GM12892 (cell line): Measurements from ENCODE around the gene GCC2.

ENCODE experiments used
- POLR2A ChIP-seq: IDR thresholded peaks from 2 replicates; pipeline ENCODE4 v1.6.1; 2011; ENCODE audit warnings: low read depth, low read length, control low read depth
- POLR2AphosphoS5 ChIP-seq: IDR thresholded peaks from 2 replicates; pipeline ENCODE4 v1.6.1; 2011; ENCODE audit warnings: low read depth, low read length, control low read depth

DNA sequence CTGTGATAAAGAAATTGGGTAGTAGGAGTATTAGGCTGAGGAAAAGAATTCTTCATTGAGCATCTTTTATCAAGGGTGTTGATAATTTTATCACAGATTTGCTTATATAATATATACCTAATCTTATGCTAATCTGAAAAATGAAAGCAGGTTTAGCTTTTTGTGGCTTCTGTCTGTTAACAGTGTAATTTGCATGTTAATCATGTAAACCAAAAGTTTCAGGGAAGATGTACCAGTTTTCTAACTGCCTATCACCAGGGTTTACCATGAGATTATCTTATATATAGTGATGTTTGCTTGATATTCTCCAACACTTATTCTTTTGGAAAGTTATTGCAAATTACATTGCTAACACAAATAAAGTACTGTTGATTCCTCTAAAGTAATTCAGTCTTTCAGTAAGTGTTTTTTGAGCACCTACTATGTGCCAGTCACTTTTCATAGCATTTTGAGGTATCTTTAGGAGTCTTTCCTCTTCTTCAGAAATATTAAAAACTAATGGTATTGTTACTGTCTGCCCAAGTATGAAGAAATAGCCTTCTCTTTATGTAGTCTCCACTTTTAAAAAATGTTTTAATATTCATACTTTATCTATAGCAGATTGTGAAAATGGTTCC lies 41.6 kb downstream of the GCC2 start:
- TF ChIP-seq POLR2AphosphoS5 (no peak), POLR2A (no peak)
